ENCODE results near the gene LSP1. TPM values are rescaled to one million over a fixed set of nuclear protein-coding genes. Genes with fewer than 3 reads are reported as not detected.

LSP1 gene
- total and polyA plus RNA-seq, 2 of the 13 experiments (the other 11 are each of a cell fraction or from before 2014, with no cell fraction given), result 0.59 to 1.00 TPM

- TF ChIP-seq LCORL (IDR thresholded peaks at IDR 0.05) (no peak), LCORL (CRISPR knock-in tag; IDR thresholded peaks at IDR 0.05) (peak; percentile 79), PRMT3 (CRISPR knock-in tag; IDR thresholded peaks at IDR 0.05; ENCODE audit: borderline replicate concordance, low read depth) (no peak), DPF2 (CRISPR knock-in tag; IDR thresholded peaks at IDR 0.05; ENCODE audit: borderline replicate concordance, low read depth) (peak; percentile 22; the same call in 1 of the 2 replicates), HOXA3 (CRISPR knock-in tag; IDR thresholded peaks at IDR 0.05) (peak; percentile 61), ZFP1 (CRISPR knock-in tag; IDR thresholded peaks at IDR 0.05) (no peak), ADNP (CRISPR knock-in tag; IDR thresholded peaks at IDR 0.05) (no peak), NR2F2 (IDR thresholded peaks at IDR 0.05; ENCODE audit: borderline replicate concordance, low read depth) (no peak), ELF1 (CRISPR knock-in tag; IDR thresholded peaks at IDR 0.05) (no peak), ZFP37 (CRISPR knock-in tag; IDR thresholded peaks at IDR 0.05; ENCODE audit: borderline replicate concordance) (no peak), HNF1B (CRISPR knock-in tag; IDR thresholded peaks at IDR 0.05) (0 out of 2 replicates have a peak, but pooled peaks have one; percentile 26), REXO4 (CRISPR knock-in tag; IDR thresholded peaks at IDR 0.05; ENCODE audit: borderline replicate concordance) (no peak), KDM6A (CRISPR knock-in tag; IDR thresholded peaks at IDR 0.05; ENCODE audit: low read depth) (no peak), IKZF4 (CRISPR knock-in tag; IDR thresholded peaks at IDR 0.05; ENCODE audit: borderline replicate concordance, low read depth, not compliant biosample characterization) (no peak), JDP2 (CRISPR knock-in tag; IDR thresholded peaks at IDR 0.05; ENCODE audit: borderline replicate concordance) (no peak), DNMT1 (CRISPR knock-in tag; IDR thresholded peaks at IDR 0.05) (no peak), HMGXB4 (CRISPR knock-in tag; IDR thresholded peaks at IDR 0.05; ENCODE audit: borderline replicate concordance in 1 of 2, low read depth in 1 of 2) (0 out of 4 replicates have a peak, but pooled peaks of 1 of the 2 experiments have one; percentile 54), ZNF589 (CRISPR knock-in tag; conservative IDR thresholded peaks at IDR 0.05) (no peak), SMYD3 (CRISPR knock-in tag; IDR thresholded peaks at IDR 0.05) (no peak), ZNF484 (CRISPR knock-in tag; IDR thresholded peaks at IDR 0.05; ENCODE audit: borderline replicate concordance, low read depth) (no peak), ZNF253 (CRISPR knock-in tag; IDR thresholded peaks at IDR 0.05; ENCODE audit: borderline replicate concordance) (peak; percentile 53; the same call in 1 of the 2 replicates), PAF1 (CRISPR knock-in tag; IDR thresholded peaks at IDR 0.05) (no peak), JARID2 (CRISPR knock-in tag; IDR thresholded peaks at IDR 0.05; ENCODE audit: insufficient replicate concordance) (no peak), ZNF343 (CRISPR knock-in tag; IDR thresholded peaks at IDR 0.05) (0 out of 2 replicates have a peak, but pooled peaks have one; percentile 34), PBX2 (CRISPR knock-in tag; IDR thresholded peaks at IDR 0.05) (no peak)
These were observed 25.6 kb upstream of the LSP1 start (continued) for GRCh38 chr11:1827095-1827813.

All from HepG2 (cell line).